GM21576 (cell line): Measurements from ENCODE around the gene DNM3.

Experiments used
- ATAC-seq: cut with Tn5 transposase; IDR thresholded peaks from one replicate; pipeline ENCODE4 v1.9.1; 2021; ENCODE audit warnings: mild to moderate bottlenecking, moderate library complexity; ENCODE audit not compliant: unreplicated experiment

DNM3 gene

GRCh38 chr1:172136925-172137324 is 295.6 kb downstream of the DNM3 start:
- ATAC-seq, result no peak

- ATAC-seq, result no peak
These were observed 296.6 kb downstream of the DNM3 start for GRCh38 chr1:172137703-172138454.

DNA sequence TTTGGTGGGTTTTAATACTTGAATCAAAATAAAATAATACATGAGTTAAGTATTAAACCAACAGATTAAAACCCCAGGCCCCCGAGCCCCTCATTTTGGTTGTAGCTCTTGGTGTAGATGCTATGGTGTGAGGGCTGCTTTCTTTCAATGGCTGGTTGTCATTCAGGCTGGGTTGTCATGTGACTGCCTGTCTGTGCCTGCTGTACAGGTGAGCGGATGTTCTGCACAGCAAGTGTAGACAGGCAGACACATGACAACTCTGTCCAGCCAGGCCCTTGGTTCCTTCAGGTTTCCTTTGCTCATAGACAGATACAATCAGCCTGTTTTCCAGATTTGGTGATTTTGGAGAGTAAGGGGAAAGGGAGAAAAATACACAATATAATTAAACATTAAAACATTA is 297.3 kb downstream of the DNM3 start:
- ATAC-seq, result no peak

DNA sequence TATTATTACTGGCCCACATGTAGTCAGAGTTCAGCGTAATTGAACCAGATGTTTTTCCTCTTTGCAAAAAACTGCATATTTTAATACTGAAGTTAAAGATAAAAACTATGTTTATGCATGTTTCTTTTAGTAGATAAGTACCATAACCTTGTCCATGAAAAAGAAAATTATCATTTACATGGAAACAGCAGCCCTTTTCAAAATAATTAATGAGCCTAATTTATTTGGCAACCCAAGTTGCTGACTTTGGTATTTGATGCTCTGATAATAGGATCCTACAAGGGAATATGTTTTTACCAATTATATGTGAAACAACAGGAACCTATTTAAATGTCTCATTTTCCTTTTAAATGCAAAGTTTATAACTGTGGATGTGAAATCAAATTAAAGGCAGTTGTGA is 297.9 kb downstream of the DNM3 start:
- no peak for ATAC-seq

DNA sequence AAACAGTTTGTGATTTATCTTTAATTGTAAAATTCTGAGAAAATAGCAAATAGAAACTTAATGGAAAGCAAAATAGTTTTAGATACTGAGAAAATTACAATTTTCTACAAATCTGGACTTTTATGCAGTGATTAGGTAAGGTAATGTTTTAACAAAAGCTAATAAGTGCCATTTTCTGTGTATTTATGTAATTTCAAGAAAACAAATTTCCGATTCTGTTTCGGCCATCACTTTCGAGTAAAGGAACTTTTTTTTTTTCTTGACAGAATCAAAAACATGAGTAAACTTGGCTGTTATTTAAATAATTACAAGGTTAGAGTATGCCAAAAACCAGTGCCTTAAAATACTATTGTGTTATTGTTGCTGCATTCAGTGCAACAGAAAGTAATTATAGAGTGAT is 298.8 kb downstream of the DNM3 start:
- no peak for ATAC-seq

GRCh38 chr1:172140591-172140990 is 299.3 kb downstream of the DNM3 start:
- no peak for ATAC-seq

GRCh38 chr1:172141341-172141881 is 300.1 kb downstream of the DNM3 start:
- no peak for ATAC-seq

GRCh38 chr1:172142324-172142723 is 301.0 kb downstream of the DNM3 start:
- ATAC-seq, result no peak

GRCh38 chr1:172143384-172144055 is 302.2 kb downstream of the DNM3 start:
- no peak for ATAC-seq

DNA sequence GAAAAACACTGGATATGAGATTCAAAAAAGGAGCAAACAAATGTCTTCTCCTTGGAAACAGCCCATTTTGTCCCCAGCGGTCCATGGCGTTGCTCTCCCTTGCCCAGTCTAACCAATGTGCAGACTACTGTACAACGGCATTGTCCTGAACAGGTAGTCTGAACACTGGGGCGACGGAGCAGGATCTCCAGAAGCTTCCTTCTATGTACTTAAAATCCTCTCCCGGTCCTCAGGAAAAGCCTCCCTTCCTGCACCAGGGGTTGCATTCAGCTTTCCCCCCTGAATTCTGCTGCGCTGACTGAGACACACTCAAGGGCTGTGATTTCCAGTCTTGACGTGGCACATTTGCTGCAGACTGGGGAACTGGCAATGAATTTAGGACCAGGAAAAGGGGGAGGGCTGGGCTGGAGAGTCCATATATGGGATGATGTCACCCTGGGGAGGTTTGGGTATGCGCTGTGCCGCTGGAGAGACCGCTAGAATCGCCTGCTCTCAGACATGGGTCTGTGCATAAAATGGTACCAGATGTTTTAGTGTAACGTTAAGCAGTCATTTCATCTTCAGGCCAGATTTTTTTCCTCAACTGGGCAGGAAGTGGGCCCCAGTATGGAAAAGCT is 303.3 kb downstream of the DNM3 start:
- ATAC-seq, result no peak

- ATAC-seq, result no peak
These were observed 303.9 kb downstream of the DNM3 start for GRCh38 chr1:172145231-172145651.

GRCh38 chr1:172145656-172146055 is 304.4 kb downstream of the DNM3 start:
- ATAC-seq, result no peak

- no peak for ATAC-seq
These were observed 305.0 kb downstream of the DNM3 start for GRCh38 chr1:172146141-172146850.

DNA sequence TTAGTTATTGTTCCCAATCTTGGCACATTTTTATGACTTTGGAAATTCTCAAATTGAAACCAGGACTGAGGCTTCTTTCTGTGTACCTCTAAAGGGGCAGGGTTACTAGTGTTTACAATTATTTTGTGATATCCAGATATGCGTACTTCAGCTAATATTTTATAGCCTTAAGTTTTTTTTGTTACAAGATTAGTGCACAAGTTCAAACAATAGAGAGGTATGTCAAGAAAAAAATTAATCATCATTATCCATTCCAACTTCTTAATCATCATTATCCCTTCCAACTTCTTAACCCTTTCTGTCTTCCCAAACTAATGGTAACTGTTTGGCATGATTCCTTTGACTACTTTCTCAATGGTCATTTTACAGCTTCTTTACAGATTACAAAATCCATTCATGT is 306.2 kb downstream of the DNM3 start:
- ATAC-seq, result no peak

DNA sequence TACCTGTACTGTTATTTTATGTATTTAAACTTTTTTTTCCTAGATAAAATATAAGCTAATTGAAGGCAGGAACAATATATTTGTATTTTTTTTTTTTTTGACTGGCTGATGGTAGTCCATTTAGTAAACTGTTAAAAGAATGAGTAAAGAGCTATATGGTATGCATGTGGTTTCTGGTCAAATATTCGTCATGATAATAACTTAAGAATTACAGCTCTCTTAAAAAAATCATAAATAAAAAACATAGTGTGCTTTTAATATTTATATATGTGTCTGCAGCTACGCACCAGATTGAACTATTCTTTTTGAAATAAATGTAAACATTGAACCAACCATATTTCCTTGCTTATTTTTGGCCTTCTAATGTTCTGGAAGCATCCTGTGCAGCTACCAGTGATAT is 306.9 kb downstream of the DNM3 start:
- no peak for ATAC-seq

- no peak for ATAC-seq
These were observed 307.4 kb downstream of the DNM3 start for GRCh38 chr1:172148707-172149106.

DNA sequence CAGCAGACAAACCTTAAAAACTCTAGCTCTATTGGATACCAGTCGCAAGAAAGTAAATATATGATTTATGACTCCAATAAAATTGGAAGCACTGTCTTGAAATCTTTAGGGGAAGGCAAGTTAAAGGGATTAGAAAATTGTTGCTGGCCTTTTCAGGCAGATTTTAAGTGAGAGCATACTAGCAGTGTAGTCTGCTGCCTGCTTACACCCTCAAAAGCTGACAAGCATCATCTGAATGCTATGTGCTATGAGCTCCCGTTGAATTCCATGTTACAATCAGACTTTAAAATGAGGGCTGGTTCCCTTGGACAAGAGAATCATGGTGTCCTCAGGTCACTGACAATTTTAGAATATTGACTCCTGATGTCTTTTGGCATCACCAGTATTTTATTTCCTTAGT is 308.0 kb downstream of the DNM3 start:
- no peak for ATAC-seq

- peak; percentile 94 for ATAC-seq
These were observed 313.3 kb downstream of the DNM3 start for GRCh38 chr1:172154551-172154950.

DNA sequence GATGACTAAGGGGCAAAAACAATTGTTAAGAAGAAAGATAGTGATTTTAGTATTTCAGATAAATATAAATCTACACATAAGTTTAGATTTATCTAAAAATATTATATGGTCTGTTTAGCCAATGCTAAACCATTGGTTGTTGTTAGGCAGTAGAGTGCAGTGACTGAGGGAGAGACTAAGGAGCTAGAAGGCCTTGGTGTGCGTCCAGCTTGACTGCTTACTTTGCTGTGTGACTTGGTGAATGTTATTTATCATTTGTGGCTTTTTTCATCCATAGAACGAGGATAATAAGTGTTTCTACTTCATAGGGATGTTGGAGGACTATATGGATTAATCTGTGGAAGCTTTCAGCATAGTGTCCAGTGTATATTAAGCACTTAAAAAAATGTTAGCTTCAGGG is 314.5 kb downstream of the DNM3 start:
- no peak for ATAC-seq

DNA sequence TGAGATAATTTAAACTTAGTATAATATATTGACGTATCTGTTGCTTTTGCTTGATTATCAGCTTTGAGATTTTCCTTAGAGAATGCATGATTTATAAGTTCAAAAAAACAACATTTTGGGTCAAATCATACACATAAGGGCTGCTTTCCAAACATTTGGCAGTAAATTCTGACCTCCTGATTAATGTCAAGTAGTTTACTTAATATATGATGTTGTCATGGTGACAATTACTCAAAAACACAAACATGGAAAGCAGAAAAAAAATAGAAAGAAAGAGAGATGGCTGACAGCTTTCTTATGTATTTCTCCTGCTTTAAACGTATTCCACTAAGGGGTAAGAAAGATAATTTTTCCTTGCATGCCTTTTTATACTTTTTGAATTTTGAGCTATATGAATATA is 320.9 kb downstream of the DNM3 start:
- ATAC-seq, result no peak

DNA sequence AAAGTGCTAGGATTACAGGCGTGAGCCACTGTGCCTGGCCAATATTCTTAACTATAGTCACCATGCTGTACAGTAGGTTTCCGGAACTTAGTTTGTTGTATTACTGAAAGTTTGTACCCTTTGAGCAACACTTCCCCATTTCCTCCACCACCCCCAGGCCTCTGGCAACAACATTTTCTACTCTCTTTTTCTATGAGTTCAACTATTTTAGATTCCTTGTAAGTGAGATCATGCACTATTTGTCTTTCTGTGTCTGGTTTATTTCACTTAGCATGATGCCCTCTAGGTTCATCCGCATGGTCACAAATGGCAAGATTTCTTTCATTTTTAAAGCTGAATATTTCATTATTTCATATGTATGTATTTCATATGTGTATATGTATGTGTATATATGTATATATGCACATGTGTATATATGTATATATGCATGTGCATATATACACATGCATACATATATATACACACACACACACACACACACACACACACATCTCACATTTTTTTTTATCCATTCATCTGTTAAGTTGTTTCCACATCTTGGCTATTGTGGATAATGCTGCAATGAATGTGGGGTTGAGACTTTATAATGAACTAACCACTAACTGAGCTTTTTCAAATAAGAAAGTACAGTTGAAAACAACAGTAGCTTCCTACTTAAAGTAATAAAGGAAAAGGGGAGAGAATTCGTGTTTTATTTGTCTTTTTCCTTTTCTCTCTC is 322.4 kb downstream of the DNM3 start:
- ATAC-seq, result no peak
